OCI-LY1 (cell line): ENCODE measurements around the gene HSPA9.

Source experiments
- CTCF ChIP-seq: fragments of 200-600 bp; sonication (generic), shearing (Covaris generic); IDR thresholded peaks from 2 replicates; pipeline ENCODE4 v1.5.1; 2017; ENCODE audit warnings: mild to moderate bottlenecking, antibody characterized with exemption, low read length, moderate library complexity, mixed read lengths
- EZH2 ChIP-seq: fragments of 200-600 bp; sonication (generic), shearing (Covaris generic); IDR thresholded peaks from 2 replicates; pipeline ENCODE4 v1.8.0; 2017; ENCODE audit warnings: borderline replicate concordance, mixed run types, mild to moderate bottlenecking, antibody characterized with exemption, low read length, moderate library complexity, mixed read lengths

- TF ChIP-seq CTCF (no peak), EZH2 (no peak)
Observed at GRCh38 chr5:138533973-138534941, 40.9 kb downstream of the HSPA9 start.
